HepG2 (cell line): Measurements from ENCODE around the gene RHOT2. TPM values are rescaled to one million over a fixed set of nuclear protein-coding genes. Genes with fewer than 3 reads are reported as not detected.

ENCODE experiments used
- BHLHE40 ChIP-seq: IDR thresholded peaks from 2 replicates; pipeline ENCODE4 v1.6.1; 2011; ENCODE audit warnings: low read length, improper control_type of control experiment
- CAMTA2 ChIP-seq: sonication (generic); formaldehyde crosslinking; IDR thresholded peaks from 2 replicates; pipeline ENCODE4 v1.4.0; 2020; ENCODE audit warnings: mild to moderate bottlenecking, missing genetic modification reagents, borderline replicate concordance
- HDAC1 ChIP-seq: sonication (generic); formaldehyde crosslinking; IDR thresholded peaks from 2 replicates; pipeline ENCODE4 v1.5.1; 2020; ENCODE audit warnings: mild to moderate bottlenecking, missing genetic modification reagents
- KLF6 ChIP-seq: IDR thresholded peaks from 2 replicates; pipeline ENCODE4 v1.8.0; 2016; ENCODE audit warnings: missing biosample characterization, missing genetic modification reagents
- KMT2A ChIP-seq: sonication (generic); formaldehyde crosslinking; IDR thresholded peaks from 2 replicates; pipeline ENCODE4 v1.4.0; 2020; ENCODE audit warnings: missing genetic modification reagents
- PAWR ChIP-seq: sonication (generic); formaldehyde crosslinking; IDR thresholded peaks from 2 replicates; pipeline ENCODE4 v1.4.0; 2020; ENCODE audit warnings: missing genetic modification reagents, mild to moderate bottlenecking, borderline replicate concordance
- RFX3 ChIP-seq: IDR thresholded peaks from 2 replicates; pipeline ENCODE4 v1.6.1; 2016; ENCODE audit warnings: missing biosample characterization, missing genetic modification reagents
- ZC3H13 ChIP-seq: sonication (generic); formaldehyde crosslinking; IDR thresholded peaks from 2 replicates; pipeline ENCODE4 v1.8.1; 2023; ENCODE audit warnings: mild to moderate bottlenecking, missing genetic modification reagents, moderate library complexity
- ZFP37 ChIP-seq: sonication (generic); formaldehyde crosslinking; IDR thresholded peaks from 2 replicates; pipeline ENCODE4 v1.4.0; 2020; ENCODE audit warnings: missing genetic modification reagents, borderline replicate concordance
- ZKSCAN1 ChIP-seq: fragments of 150-350 bp; IDR thresholded peaks from 2 replicates; pipeline ENCODE4 v1.6.1; 2014; ENCODE audit warnings: low read length
- ZNF362 ChIP-seq: sonication (generic); formaldehyde crosslinking; IDR thresholded peaks from 2 replicates; pipeline ENCODE4 v1.4.0; 2020; ENCODE audit warnings: missing genetic modification reagents, mild to moderate bottlenecking, borderline replicate concordance
- ZNF773 ChIP-seq: sonication (generic); formaldehyde crosslinking; IDR thresholded peaks from 2 replicates; pipeline ENCODE4 v1.4.0; 2020; ENCODE audit warnings: missing genetic modification reagents, borderline replicate concordance
- ZNF878 ChIP-seq: sonication (generic); formaldehyde crosslinking; IDR thresholded peaks from 2 replicates; pipeline ENCODE4 v1.8.1; 2023; ENCODE audit warnings: mild to moderate bottlenecking, missing genetic modification reagents, moderate library complexity
- polyA plus RNA-seq, 8 experiments: library from polyadenylated mRNA; depleted of rRNA in 3 of 8; stranded (reverse) in 7 of 8; unstranded in 1 of 8; fragments of >200 nt; fragmentation: Illumina TruSeq in 4 of 8; extraction: Trizol in 4 of 8; gene quantifications; 2 replicates each; pipeline versions ENCODE4 v1.2.1 to v1.2.3, GENCODE V29; 2011 to 2016; ENCODE audit warnings: low read depth in 4 of 8, missing spikeins in 1 of 8, mixed read lengths in 1 of 8; ENCODE audit not compliant: insufficient read depth in 1 of 8
- total RNA-seq, 5 experiments: library from RNA; depleted of rRNA; stranded (reverse); fragments of >200 nt; fragmentation: Illumina TruSeq; extraction: Trizol; gene quantifications; 2 replicates each; pipeline ENCODE4 v1.2.3, GENCODE V29; 2016; ENCODE audit warnings: low read depth in 1 of 5
- TF ChIP-seq, protein P1 (sequence below): fragments of 450-650 bp; IDR thresholded peaks from 2 replicates; pipeline ENCODE4 v1.6.1; 2016
- TF ChIP-seq, protein P2 (sequence below): sonication (generic); formaldehyde crosslinking; IDR thresholded peaks from 2 replicates; pipeline ENCODE4 v1.4.0; 2020; ENCODE audit warnings: missing genetic modification reagents
- TF ChIP-seq, protein P3 (sequence below): sonication (generic); formaldehyde crosslinking; IDR thresholded peaks from 2 replicates; pipeline ENCODE4 v1.5.1; 2020; ENCODE audit warnings: mild to moderate bottlenecking, missing genetic modification reagents
- TF ChIP-seq, protein P4 (sequence below): sonication (generic); formaldehyde crosslinking; IDR thresholded peaks from 2 replicates; pipeline ENCODE4 v1.4.0; 2020; ENCODE audit warnings: low read depth, mild to moderate bottlenecking, missing genetic modification reagents

Gene RHOT2
- total and polyA plus RNA-seq, 2 of the 13 experiments (the other 11 are each of a cell fraction or from before 2014, with no cell fraction given) = 63.6 to 76.9 TPM

- TF ChIP-seq ZNF362 (CRISPR knock-in tag) (peak; percentile 36; the same call in 1 of the 2 replicates), ZNF773 (0 out of 2 replicates have a peak, but pooled peaks have one; percentile 34), HDAC1 (CRISPR knock-in tag) (peak; percentile 53), PAWR (CRISPR knock-in tag) (0 out of 2 replicates have a peak, but pooled peaks have one; percentile 80), ZFP37 (CRISPR knock-in tag) (no peak), KLF6 (CRISPR knock-in tag) (0 out of 2 replicates have a peak, but pooled peaks have one; percentile 18), ZNF878 (peak; percentile 72; the same call in 1 of the 2 replicates), ZC3H13 (CRISPR knock-in tag) (no peak; the same call in 1 of the 2 replicates), ZKSCAN1 (no peak), RFX3 (CRISPR knock-in tag) (no peak), BHLHE40 (peak; percentile 69), KMT2A (CRISPR knock-in tag) (no peak; the same call in 1 of the 2 replicates), CAMTA2 (0 out of 2 replicates have a peak, but pooled peaks have one; percentile 68)
- TF ChIP-seq, protein P1, sequence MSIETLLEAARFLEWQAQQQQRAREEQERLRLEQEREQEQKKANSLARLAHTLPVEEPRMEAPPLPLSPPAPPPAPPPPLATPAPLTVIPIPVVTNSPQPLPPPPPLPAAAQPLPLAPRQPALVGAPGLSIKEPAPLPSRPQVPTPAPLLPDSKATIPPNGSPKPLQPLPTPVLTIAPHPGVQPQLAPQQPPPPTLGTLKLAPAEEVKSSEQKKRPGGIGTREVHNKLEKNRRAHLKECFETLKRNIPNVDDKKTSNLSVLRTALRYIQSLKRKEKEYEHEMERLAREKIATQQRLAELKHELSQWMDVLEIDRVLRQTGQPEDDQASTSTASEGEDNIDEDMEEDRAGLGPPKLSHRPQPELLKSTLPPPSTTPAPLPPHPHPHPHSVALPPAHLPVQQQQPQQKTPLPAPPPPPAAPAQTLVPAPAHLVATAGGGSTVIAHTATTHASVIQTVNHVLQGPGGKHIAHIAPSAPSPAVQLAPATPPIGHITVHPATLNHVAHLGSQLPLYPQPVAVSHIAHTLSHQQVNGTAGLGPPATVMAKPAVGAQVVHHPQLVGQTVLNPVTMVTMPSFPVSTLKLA = no peak
- TF ChIP-seq, protein P2, sequence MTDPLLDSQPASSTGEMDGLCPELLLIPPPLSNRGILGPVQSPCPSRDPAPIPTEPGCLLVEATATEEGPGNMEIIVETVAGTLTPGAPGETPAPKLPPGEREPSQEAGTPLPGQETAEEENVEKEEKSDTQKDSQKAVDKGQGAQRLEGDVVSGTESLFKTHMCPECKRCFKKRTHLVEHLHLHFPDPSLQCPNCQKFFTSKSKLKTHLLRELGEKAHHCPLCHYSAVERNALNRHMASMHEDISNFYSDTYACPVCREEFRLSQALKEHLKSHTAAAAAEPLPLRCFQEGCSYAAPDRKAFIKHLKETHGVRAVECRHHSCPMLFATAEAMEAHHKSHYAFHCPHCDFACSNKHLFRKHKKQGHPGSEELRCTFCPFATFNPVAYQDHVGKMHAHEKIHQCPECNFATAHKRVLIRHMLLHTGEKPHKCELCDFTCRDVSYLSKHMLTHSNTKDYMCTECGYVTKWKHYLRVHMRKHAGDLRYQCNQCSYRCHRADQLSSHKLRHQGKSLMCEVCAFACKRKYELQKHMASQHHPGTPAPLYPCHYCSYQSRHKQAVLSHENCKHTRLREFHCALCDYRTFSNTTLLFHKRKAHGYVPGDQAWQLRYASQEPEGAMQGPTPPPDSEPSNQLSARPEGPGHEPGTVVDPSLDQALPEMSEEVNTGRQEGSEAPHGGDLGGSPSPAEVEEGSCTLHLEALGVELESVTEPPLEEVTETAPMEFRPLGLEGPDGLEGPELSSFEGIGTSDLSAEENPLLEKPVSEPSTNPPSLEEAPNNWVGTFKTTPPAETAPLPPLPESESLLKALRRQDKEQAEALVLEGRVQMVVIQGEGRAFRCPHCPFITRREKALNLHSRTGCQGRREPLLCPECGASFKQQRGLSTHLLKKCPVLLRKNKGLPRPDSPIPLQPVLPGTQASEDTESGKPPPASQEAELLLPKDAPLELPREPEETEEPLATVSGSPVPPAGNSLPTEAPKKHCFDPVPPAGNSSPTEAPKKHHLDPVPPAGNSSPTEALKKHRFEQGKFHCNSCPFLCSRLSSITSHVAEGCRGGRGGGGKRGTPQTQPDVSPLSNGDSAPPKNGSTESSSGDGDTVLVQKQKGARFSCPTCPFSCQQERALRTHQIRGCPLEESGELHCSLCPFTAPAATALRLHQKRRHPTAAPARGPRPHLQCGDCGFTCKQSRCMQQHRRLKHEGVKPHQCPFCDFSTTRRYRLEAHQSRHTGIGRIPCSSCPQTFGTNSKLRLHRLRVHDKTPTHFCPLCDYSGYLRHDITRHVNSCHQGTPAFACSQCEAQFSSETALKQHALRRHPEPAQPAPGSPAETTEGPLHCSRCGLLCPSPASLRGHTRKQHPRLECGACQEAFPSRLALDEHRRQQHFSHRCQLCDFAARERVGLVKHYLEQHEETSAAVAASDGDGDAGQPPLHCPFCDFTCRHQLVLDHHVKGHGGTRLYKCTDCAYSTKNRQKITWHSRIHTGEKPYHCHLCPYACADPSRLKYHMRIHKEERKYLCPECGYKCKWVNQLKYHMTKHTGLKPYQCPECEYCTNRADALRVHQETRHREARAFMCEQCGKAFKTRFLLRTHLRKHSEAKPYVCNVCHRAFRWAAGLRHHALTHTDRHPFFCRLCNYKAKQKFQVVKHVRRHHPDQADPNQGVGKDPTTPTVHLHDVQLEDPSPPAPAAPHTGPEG (CRISPR knock-in tag) = peak; percentile 68; the same call in 1 of the 2 replicates
- TF ChIP-seq, protein P3, sequence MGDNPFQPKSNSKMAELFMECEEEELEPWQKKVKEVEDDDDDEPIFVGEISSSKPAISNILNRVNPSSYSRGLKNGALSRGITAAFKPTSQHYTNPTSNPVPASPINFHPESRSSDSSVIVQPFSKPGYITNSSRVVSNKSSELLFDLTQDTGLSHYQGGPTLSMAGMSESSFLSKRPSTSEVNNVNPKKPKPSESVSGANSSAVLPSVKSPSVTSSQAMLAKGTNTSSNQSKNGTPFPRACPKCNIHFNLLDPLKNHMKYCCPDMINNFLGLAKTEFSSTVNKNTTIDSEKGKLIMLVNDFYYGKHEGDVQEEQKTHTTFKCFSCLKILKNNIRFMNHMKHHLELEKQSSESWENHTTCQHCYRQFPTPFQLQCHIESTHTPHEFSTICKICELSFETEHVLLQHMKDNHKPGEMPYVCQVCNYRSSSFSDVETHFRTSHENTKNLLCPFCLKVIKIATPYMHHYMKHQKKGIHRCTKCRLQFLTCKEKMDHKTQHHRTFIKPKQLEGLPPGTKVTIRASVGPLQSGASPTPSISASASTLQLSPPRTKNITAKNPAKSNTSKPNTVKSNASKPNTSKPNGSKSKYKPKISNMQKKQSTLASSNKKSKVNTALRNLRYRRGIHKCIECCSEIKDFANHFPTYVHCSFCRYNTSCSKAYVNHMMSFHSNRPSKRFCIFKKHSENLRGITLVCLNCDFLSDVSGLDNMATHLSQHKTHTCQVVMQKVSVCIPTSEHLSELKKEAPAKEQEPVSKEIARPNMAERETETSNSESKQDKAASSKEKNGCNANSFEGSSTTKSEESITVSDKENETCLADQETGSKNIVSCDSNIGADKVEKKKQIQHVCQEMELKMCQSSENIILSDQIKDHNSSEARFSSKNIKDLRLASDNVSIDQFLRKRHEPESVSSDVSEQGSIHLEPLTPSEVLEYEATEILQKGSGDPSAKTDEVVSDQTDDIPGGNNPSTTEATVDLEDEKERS (CRISPR knock-in tag) = peak; percentile 56; the same call in 1 of the 2 replicates
- TF ChIP-seq, protein P4, sequence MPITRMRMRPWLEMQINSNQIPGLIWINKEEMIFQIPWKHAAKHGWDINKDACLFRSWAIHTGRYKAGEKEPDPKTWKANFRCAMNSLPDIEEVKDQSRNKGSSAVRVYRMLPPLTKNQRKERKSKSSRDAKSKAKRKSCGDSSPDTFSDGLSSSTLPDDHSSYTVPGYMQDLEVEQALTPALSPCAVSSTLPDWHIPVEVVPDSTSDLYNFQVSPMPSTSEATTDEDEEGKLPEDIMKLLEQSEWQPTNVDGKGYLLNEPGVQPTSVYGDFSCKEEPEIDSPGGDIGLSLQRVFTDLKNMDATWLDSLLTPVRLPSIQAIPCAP = no peak
Measured at GRCh38 chr16:630249-630814, 37.6 kb upstream of the RHOT2 start (continued).
